ENCODE results near the gene PNPLA4.
A peak's percentile ranks its signal among the peaks of the same experiment; 100 is the strongest.

- TF ChIP-seq, protein P1, sequence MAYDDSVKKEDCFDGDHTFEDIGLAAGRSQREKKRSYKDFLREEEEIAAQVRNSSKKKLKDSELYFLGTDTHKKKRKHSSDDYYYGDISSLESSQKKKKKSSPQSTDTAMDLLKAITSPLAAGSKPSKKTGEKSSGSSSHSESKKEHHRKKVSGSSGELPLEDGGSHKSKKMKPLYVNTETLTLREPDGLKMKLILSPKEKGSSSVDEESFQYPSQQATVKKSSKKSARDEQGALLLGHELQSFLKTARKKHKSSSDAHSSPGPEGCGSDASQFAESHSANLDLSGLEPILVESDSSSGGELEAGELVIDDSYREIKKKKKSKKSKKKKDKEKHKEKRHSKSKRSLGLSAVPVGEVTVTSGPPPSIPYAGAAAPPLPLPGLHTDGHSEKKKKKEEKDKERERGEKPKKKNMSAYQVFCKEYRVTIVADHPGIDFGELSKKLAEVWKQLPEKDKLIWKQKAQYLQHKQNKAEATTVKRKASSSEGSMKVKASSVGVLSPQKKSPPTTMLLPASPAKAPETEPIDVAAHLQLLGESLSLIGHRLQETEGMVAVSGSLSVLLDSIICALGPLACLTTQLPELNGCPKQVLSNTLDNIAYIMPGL (CRISPR knock-in tag; IDR thresholded peaks at IDR 0.05; ENCODE audit: borderline replicate concordance in 1 of 2, low read depth in 1 of 2), result no peak
- no peak for TF ChIP-seq PHF21A (CRISPR knock-in tag; IDR thresholded peaks at IDR 0.05)
- TF ChIP-seq ZNF747 (CRISPR knock-in tag; IDR thresholded peaks at IDR 0.05; ENCODE audit: borderline replicate concordance), result no peak
- no peak for TF ChIP-seq ZZZ3 (CRISPR knock-in tag; IDR thresholded peaks at IDR 0.05; ENCODE audit: borderline replicate concordance)
- TF ChIP-seq CTCF (CRISPR knock-in tag; IDR thresholded peaks at IDR 0.05), result no peak
- TF ChIP-seq ZNF274 (CRISPR knock-in tag; IDR thresholded peaks at IDR 0.05), result no peak
- TF ChIP-seq YY1 (IDR thresholded peaks at IDR 0.05; ENCODE audit: insufficient read depth, insufficient replicate concordance, low read depth, low read length), result no peak
- TF ChIP-seq, protein P2, sequence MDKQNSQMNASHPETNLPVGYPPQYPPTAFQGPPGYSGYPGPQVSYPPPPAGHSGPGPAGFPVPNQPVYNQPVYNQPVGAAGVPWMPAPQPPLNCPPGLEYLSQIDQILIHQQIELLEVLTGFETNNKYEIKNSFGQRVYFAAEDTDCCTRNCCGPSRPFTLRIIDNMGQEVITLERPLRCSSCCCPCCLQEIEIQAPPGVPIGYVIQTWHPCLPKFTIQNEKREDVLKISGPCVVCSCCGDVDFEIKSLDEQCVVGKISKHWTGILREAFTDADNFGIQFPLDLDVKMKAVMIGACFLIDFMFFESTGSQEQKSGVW (CRISPR knock-in tag; IDR thresholded peaks at IDR 0.05; ENCODE audit: borderline replicate concordance), result no peak
- TF ChIP-seq HOXA5 (CRISPR knock-in tag; IDR thresholded peaks at IDR 0.05), result no peak
- TF ChIP-seq MAFK (conservative IDR thresholded peaks at IDR 0.05 in 1 of 2, IDR thresholded peaks at IDR 0.05 in 1 of 2; ENCODE audit: low read length in 2 of 2), result peak in 1 of 2 experiments; percentile 33; a peak in 1 of 4 replicates
- TF ChIP-seq, protein P3, sequence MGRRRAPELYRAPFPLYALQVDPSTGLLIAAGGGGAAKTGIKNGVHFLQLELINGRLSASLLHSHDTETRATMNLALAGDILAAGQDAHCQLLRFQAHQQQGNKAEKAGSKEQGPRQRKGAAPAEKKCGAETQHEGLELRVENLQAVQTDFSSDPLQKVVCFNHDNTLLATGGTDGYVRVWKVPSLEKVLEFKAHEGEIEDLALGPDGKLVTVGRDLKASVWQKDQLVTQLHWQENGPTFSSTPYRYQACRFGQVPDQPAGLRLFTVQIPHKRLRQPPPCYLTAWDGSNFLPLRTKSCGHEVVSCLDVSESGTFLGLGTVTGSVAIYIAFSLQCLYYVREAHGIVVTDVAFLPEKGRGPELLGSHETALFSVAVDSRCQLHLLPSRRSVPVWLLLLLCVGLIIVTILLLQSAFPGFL (CRISPR knock-in tag; IDR thresholded peaks at IDR 0.05), result no peak
- TF ChIP-seq POLR2A (IDR thresholded peaks at IDR 0.05; ENCODE audit: insufficient read depth in 1 of 2, low read depth in 2 of 2, low read length in 2 of 2), result no peak
- no peak for TF ChIP-seq ATF6 (CRISPR knock-in tag; conservative IDR thresholded peaks at IDR 0.05)
- TF ChIP-seq, protein P4, sequence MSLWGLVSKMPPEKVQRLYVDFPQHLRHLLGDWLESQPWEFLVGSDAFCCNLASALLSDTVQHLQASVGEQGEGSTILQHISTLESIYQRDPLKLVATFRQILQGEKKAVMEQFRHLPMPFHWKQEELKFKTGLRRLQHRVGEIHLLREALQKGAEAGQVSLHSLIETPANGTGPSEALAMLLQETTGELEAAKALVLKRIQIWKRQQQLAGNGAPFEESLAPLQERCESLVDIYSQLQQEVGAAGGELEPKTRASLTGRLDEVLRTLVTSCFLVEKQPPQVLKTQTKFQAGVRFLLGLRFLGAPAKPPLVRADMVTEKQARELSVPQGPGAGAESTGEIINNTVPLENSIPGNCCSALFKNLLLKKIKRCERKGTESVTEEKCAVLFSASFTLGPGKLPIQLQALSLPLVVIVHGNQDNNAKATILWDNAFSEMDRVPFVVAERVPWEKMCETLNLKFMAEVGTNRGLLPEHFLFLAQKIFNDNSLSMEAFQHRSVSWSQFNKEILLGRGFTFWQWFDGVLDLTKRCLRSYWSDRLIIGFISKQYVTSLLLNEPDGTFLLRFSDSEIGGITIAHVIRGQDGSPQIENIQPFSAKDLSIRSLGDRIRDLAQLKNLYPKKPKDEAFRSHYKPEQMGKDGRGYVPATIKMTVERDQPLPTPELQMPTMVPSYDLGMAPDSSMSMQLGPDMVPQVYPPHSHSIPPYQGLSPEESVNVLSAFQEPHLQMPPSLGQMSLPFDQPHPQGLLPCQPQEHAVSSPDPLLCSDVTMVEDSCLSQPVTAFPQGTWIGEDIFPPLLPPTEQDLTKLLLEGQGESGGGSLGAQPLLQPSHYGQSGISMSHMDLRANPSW (CRISPR knock-in tag; IDR thresholded peaks at IDR 0.05; ENCODE audit: borderline replicate concordance), result no peak
Observed at GRCh38 chrX:7953446-7953845, 26.2 kb upstream of the PNPLA4 start.
